ENCODE results near the gene SLCO4A1.

GRCh38 chr20:62682912-62683517 lies 40.7 kb downstream of the SLCO4A1 start:
- TF ChIP-seq CTCF (IDR thresholded peaks at IDR 0.05) (no peak), POLR2A (IDR thresholded peaks at IDR 0.05) (no peak)
